ENCODE results near the gene KRTAP5-3. TPM values are rescaled to one million over a fixed set of nuclear protein-coding genes. Genes with fewer than 3 reads are reported as not detected.
"Not testable (repeated sequence)": the region's sequence is repeated elsewhere in the genome, so short reads cannot be mapped to it uniquely, and the experiment has no call there.

The KRTAP5-3 gene
- total RNA-seq, 1 experiment from 2014 or later: not detected

GRCh38 chr11:1597331-1597993, 10.8 kb downstream of the KRTAP5-3 start:
- no peak for DNase-seq
- no peaks in the 10 kb centered on the region for H3K79me1 ChIP-seq (ENCODE audit: insufficient read depth, low read depth, low read length, poor library complexity, severe bottlenecking)
- H2BK120ac ChIP-seq (ENCODE audit: low read depth, low read length, poor library complexity, severe bottlenecking): no peak overlapping the region
- TF ChIP-seq CTCF (conservative IDR thresholded peaks at IDR 0.05): no peak
- H3K36me3 Mint-ChIP-seq (ENCODE audit: insufficient read depth in 1 of 3, low read depth in 3 of 3): peaks cover 4 to 8% (median 4%) of the 10 kb centered on the region in 3 experiments; a peak in 6 of 7 replicates
- H3K4me1 Mint-ChIP-seq: peaks cover 29 to 33% of the 10 kb centered on the region in 2 experiments
- H2AFZ ChIP-seq (ENCODE audit: low read length): no peak overlapping the region
- peaks cover 12 to 18% of the 10 kb centered on the region in 2 experiments for H3K9me3 Mint-ChIP-seq
- H3K56ac ChIP-seq (ENCODE audit: insufficient read length, low read depth, low read length): no peak overlapping the region
- peaks cover 3% of the 10 kb centered on the region; the same call in 1 of the 2 replicates for H3K4me1 ChIP-seq (ENCODE audit: insufficient read depth, low read length)
- no peaks in the 10 kb centered on the region for H3K23me2 ChIP-seq (ENCODE audit: insufficient read length, low read depth, low read length, poor library complexity, severe bottlenecking)
- no peak overlapping the region; a peak in 1 of 7 replicates for H3K27ac Mint-ChIP-seq
- no peak overlapping the region for H2AK5ac ChIP-seq (ENCODE audit: insufficient read length, low read length)
- H2BK15ac ChIP-seq (ENCODE audit: low read depth, low read length): no peak overlapping the region
- H2BK12ac ChIP-seq (ENCODE audit: insufficient read length, low read depth, low read length): no peak overlapping the region
- no peak overlapping the region for H3K4me2 ChIP-seq (ENCODE audit: insufficient read depth, insufficient read length, low read length)
- no peak overlapping the region for H3K4me3 Mint-ChIP-seq
- no peak overlapping the region for H3K27ac ChIP-seq (ENCODE audit: insufficient read length, low read depth, low read length)
- no peaks in the 10 kb centered on the region for H4K20me1 ChIP-seq (ENCODE audit: control insufficient read depth, insufficient read depth, insufficient read length)
- no peak overlapping the region for H3K23ac ChIP-seq (ENCODE audit: insufficient read length, low read depth, low read length)
- no peak overlapping the region for H4K5ac ChIP-seq (ENCODE audit: insufficient read length, low read depth, low read length)
- H4K91ac ChIP-seq (ENCODE audit: insufficient read length, low read depth, low read length): no peak overlapping the region
- H2BK5ac ChIP-seq (ENCODE audit: insufficient read length, low read length): no peak overlapping the region
- H4K8ac ChIP-seq (replicated peaks; ENCODE audit: insufficient read length, low read depth, low read length): no peak overlapping the region
- H3K18ac ChIP-seq (ENCODE audit: insufficient read length, low read depth, low read length): peak overlapping the region; percentile 35
- H3T11ph ChIP-seq (ENCODE audit: low read length): no peak overlapping the region
- no peak overlapping the region for H3K4ac ChIP-seq (ENCODE audit: low read depth, low read length)
- no CpG with 5 or more reads among the region's 10 CpGs for WGBS (ENCODE audit: extremely low coverage, insufficient read length, low lambda C conversion rate)
- no peaks in the 10 kb centered on the region for H3K27me3 ChIP-seq (ENCODE audit: insufficient read depth, low read length)
- H3K9me3 ChIP-seq (ENCODE audit: control insufficient read depth, low read depth, low read length): no peaks in the 10 kb centered on the region
- no peaks in the 10 kb centered on the region for H3K79me2 ChIP-seq (ENCODE audit: insufficient read depth, low read length)
- H3K27me3 Mint-ChIP-seq (ENCODE audit: low read depth): peaks cover 68% of the 10 kb centered on the region
- no peak overlapping the region for H3K9ac ChIP-seq (ENCODE audit: extremely low read depth, insufficient read length, low read length)
- H2BK20ac ChIP-seq (ENCODE audit: low read depth, low read length, poor library complexity, severe bottlenecking): no peak overlapping the region
- no peak overlapping the region for H3K14ac ChIP-seq (ENCODE audit: insufficient read depth, low read length)

GRCh38 chr11:1596576-1597121, 11.6 kb downstream of the KRTAP5-3 start:
- peaks cover 29 to 33% of the 10 kb centered on the region in 2 experiments for H3K4me1 Mint-ChIP-seq
- peak overlapping the region in 2 of 3 experiments; percentile 27 to 36; a peak in 2 of 7 replicates for H3K27ac Mint-ChIP-seq
- not testable (repeated sequence) for H3K79me2 ChIP-seq (ENCODE audit: insufficient read depth, low read length); H2BK5ac ChIP-seq (ENCODE audit: insufficient read length, low read length); H3K9me3 ChIP-seq (ENCODE audit: control insufficient read depth, low read depth, low read length); H2AFZ ChIP-seq (ENCODE audit: low read length); H2BK15ac ChIP-seq (ENCODE audit: low read depth, low read length); H3K79me1 ChIP-seq (ENCODE audit: insufficient read depth, low read depth, low read length, poor library complexity, severe bottlenecking); H4K20me1 ChIP-seq (ENCODE audit: control insufficient read depth, insufficient read depth, insufficient read length); H3K56ac ChIP-seq (ENCODE audit: insufficient read length, low read depth, low read length); H3T11ph ChIP-seq (ENCODE audit: low read length); H2BK120ac ChIP-seq (ENCODE audit: low read depth, low read length, poor library complexity, severe bottlenecking); H4K5ac ChIP-seq (ENCODE audit: insufficient read length, low read depth, low read length); H2AK5ac ChIP-seq (ENCODE audit: insufficient read length, low read length); H4K91ac ChIP-seq (ENCODE audit: insufficient read length, low read depth, low read length); H3K36me3 Mint-ChIP-seq (ENCODE audit: insufficient read depth in 1 of 3, low read depth in 3 of 3); H4K8ac ChIP-seq (replicated peaks; ENCODE audit: insufficient read length, low read depth, low read length); H3K27ac ChIP-seq (ENCODE audit: insufficient read length, low read depth, low read length); H3K27me3 ChIP-seq (ENCODE audit: insufficient read depth, low read length); H3K4me1 ChIP-seq (ENCODE audit: insufficient read depth, low read length); H3K4ac ChIP-seq (ENCODE audit: low read depth, low read length); H3K23ac ChIP-seq (ENCODE audit: insufficient read length, low read depth, low read length); H3K23me2 ChIP-seq (ENCODE audit: insufficient read length, low read depth, low read length, poor library complexity, severe bottlenecking); H2BK20ac ChIP-seq (ENCODE audit: low read depth, low read length, poor library complexity, severe bottlenecking); H2BK12ac ChIP-seq (ENCODE audit: insufficient read length, low read depth, low read length)
- peaks cover 5 to 11% of the 10 kb centered on the region in 2 experiments for H3K9me3 Mint-ChIP-seq
- peak; percentile 52 for DNase-seq
- Histone ChIP-seq H3K18ac (ENCODE audit: insufficient read length, low read depth, low read length) (peak overlapping the region; percentile 29), H3K9ac (ENCODE audit: extremely low read depth, insufficient read length, low read length) (peak overlapping the region; percentile 22), H3K4me2 (ENCODE audit: insufficient read depth, insufficient read length, low read length) (peak overlapping the region; percentile 51), H3K14ac (ENCODE audit: insufficient read depth, low read length) (peak overlapping the region; percentile 71; the same call in 1 of the 2 replicates)
- WGBS (ENCODE audit: extremely low coverage, insufficient read length, low lambda C conversion rate): no CpG with 5 or more reads among the region's 19 CpGs
- H3K27me3 Mint-ChIP-seq (ENCODE audit: low read depth): peaks cover 73% of the 10 kb centered on the region
- peak overlapping the region; percentile 5 to 31; a peak in 3 of 5 replicates for H3K4me3 Mint-ChIP-seq
